Measurements from ENCODE around the gene FLNB. TPM values are rescaled to one million over a fixed set of nuclear protein-coding genes. Genes with fewer than 3 reads are reported as not detected.

Gene FLNB
- total RNA-seq, 1 donor from 2014 or later: 34.8 TPM

DNA sequence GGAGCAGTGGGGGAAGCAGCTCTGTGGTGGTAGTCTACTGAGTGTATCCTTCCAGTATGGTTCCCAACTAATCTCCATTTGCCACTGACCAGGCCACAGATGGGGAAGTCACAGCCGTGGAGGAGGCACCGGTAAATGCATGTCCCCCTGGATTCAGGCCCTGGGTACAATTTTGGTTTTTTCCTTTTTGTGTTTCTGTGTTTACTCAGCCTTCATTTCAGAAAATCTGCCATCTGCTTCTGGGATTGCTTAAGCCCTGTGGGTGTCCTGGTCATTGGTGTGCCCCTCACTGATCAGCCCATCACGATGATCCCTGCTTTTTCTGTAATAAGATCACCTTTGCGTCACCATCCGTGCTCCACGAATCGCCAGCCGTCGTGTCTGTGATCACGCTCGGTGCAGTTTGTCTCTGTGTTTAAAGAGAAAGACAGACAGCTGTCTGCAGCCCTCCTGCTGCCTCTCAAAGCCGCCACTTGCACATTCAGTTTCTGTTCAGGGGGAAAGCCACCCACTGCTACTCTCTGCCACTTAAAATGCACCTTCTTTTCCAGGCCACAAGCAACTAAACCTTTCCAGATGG lies 133.6 kb downstream of the FLNB start:
- H3K27ac ChIP-seq (replicated peaks): no peak overlapping the region
- no peaks in the 10 kb centered on the region for H3K9me3 ChIP-seq (replicated peaks)
- no peak for TF ChIP-seq CTCF (IDR thresholded peaks at IDR 0.05; ENCODE audit: borderline replicate concordance)
- peaks cover 97% of the 10 kb centered on the region for H3K36me3 ChIP-seq
- no peak for DNase-seq
- intact Hi-C loops (cut with micrococcal nuclease): no loop called here
- no peaks in the 10 kb centered on the region for H3K27me3 ChIP-seq (ENCODE audit: low read depth)
- H3K4me3 ChIP-seq: no peak overlapping the region
- no peaks in the 10 kb centered on the region for H3K4me1 ChIP-seq

- intact Hi-C loops (cut with micrococcal nuclease): no loop called here
- no peaks in the 10 kb centered on the region for H3K4me1 ChIP-seq
- TF ChIP-seq CTCF (IDR thresholded peaks at IDR 0.05; ENCODE audit: borderline replicate concordance): no peak
- no peak overlapping the region for H3K27ac ChIP-seq (replicated peaks)
- no peak for DNase-seq
- H3K9me3 ChIP-seq (replicated peaks): no peaks in the 10 kb centered on the region
- no peak overlapping the region for H3K4me3 ChIP-seq
- peaks cover 97% of the 10 kb centered on the region for H3K36me3 ChIP-seq
- H3K27me3 ChIP-seq (ENCODE audit: low read depth): no peaks in the 10 kb centered on the region
These were observed 135.3 kb downstream of the FLNB start for GRCh38 chr3:58143417-58144055.

GRCh38 chr3:58144478-58145325 lies 136.5 kb downstream of the FLNB start:
- Histone ChIP-seq H3K36me3 (peaks cover 97% of the 10 kb centered on the region), H3K27me3 (ENCODE audit: low read depth) (no peaks in the 10 kb centered on the region), H3K9me3 (replicated peaks) (no peaks in the 10 kb centered on the region), H3K4me3 (no peak overlapping the region), H3K4me1 (no peaks in the 10 kb centered on the region), H3K27ac (replicated peaks) (no peak overlapping the region)
- no peak for DNase-seq
- intact Hi-C loops (cut with micrococcal nuclease): no loop called here
- no peak for TF ChIP-seq CTCF (IDR thresholded peaks at IDR 0.05; ENCODE audit: borderline replicate concordance)

GRCh38 chr3:58148049-58148448 lies 139.8 kb downstream of the FLNB start:
- no peak overlapping the region for H3K4me3 ChIP-seq
- no peak for TF ChIP-seq CTCF (IDR thresholded peaks at IDR 0.05; ENCODE audit: borderline replicate concordance)
- H3K27me3 ChIP-seq (ENCODE audit: low read depth): no peaks in the 10 kb centered on the region
- peaks cover 16% of the 10 kb centered on the region for H3K4me1 ChIP-seq
- no peak overlapping the region for H3K27ac ChIP-seq (replicated peaks)
- no peaks in the 10 kb centered on the region for H3K9me3 ChIP-seq (replicated peaks)
- no peak for DNase-seq
- H3K36me3 ChIP-seq: peaks cover 86% of the 10 kb centered on the region
- intact Hi-C loops (cut with micrococcal nuclease): no loop called here

DNA sequence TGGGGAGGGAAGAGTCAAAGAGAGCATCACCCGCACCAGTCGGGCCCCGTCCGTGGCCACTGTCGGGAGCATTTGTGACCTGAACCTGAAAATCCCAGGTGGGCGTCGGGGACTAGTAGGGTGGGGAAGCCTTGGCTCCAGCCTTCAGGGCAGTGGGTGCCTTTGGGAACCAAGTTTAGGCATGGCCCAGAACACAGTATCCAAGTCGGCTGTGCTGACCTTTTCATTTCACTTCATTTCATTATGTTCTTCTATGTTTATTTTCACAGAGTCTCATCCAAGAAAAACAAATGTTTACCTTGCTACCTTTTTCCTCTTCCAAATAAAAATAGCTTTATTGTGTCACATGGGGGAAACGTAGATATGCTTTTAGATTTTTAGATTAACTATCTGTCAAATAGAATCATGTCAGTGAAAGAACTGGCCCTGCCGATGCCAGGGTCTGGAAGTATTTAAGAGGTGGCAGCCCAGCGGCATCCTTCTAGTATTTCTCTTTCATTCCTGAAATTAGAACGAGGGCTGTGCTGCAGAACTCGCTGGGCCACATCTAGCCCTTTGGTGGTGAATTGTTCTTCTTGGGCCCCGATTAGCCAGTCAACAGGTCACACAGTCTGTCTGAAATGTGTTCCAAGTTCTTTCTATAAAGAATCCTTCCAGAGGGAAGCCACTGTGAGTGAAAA lies 142.0 kb downstream of the FLNB start:
- Histone ChIP-seq H3K9me3 (replicated peaks) (no peaks in the 10 kb centered on the region), H3K27ac (replicated peaks) (no peak overlapping the region), H3K27me3 (ENCODE audit: low read depth) (no peaks in the 10 kb centered on the region), H3K4me3 (no peak overlapping the region), H3K4me1 (peaks cover 21% of the 10 kb centered on the region), H3K36me3 (peaks cover 86% of the 10 kb centered on the region)
- no peak for TF ChIP-seq CTCF (IDR thresholded peaks at IDR 0.05; ENCODE audit: borderline replicate concordance)
- intact Hi-C loops (cut with micrococcal nuclease): loop anchor here (10.0 kb wide), 1 partner anchor 135 kb away; no protein-coding TSS in a partner anchor
- no peak for DNase-seq

All from left ventricle myocardium inferior (tissue), 1 donor.